Erythroblast (primary cell): ENCODE data around the gene ZC3H7B.

Experiments used
- GATA1 ChIP-seq: IDR thresholded peaks from 2 replicates; pipeline ENCODE4 v1.6.1; 2011; ENCODE audit warnings: low read depth, mild to moderate bottlenecking, control low read depth, low read length, moderate library complexity
- POLR2A ChIP-seq: IDR thresholded peaks from 2 replicates; pipeline ENCODE4 v1.6.1; 2011; ENCODE audit warnings: mild to moderate bottlenecking, low read length

GRCh38 chr22:41381329-41382097, 80.2 kb downstream of the ZC3H7B start, which contains the start of gene TEF:
- TF ChIP-seq POLR2A (no peak), GATA1 (no peak)
